ENCODE measurements around the gene SLC16A7.
A peak's percentile ranks its signal among the peaks of the same experiment; 100 is the strongest.

SLC16A7 gene

GRCh38 chr12:59803735-59804134, 207.9 kb downstream of the SLC16A7 start:
- no peak for TF ChIP-seq CTCF (IDR thresholded peaks at IDR 0.05)

GRCh38 chr12:59808317-59808910, 212.6 kb downstream of the SLC16A7 start:
- TF ChIP-seq CTCF (IDR thresholded peaks at IDR 0.05) = peak; percentile 77

GRCh38 chr12:59811991-59812390, 216.2 kb downstream of the SLC16A7 start:
- TF ChIP-seq CTCF (IDR thresholded peaks at IDR 0.05) = no peak

GRCh38 chr12:59812716-59813115, 216.9 kb downstream of the SLC16A7 start:
- TF ChIP-seq CTCF (IDR thresholded peaks at IDR 0.05) = no peak

- TF ChIP-seq CTCF (IDR thresholded peaks at IDR 0.05) = no peak
Measured at GRCh38 chr12:59820594-59821011, 224.8 kb downstream of the SLC16A7 start.

- no peak for TF ChIP-seq CTCF (IDR thresholded peaks at IDR 0.05)
Measured at GRCh38 chr12:59823567-59823966, 227.7 kb downstream of the SLC16A7 start.

GRCh38 chr12:59827767-59828166, 231.9 kb downstream of the SLC16A7 start:
- TF ChIP-seq CTCF (IDR thresholded peaks at IDR 0.05) = no peak

- no peak for TF ChIP-seq CTCF (IDR thresholded peaks at IDR 0.05)
Measured at GRCh38 chr12:59828521-59828920, 232.7 kb downstream of the SLC16A7 start.
